HS-5 (cell line): ENCODE data around the gene AP1B1.
"Not testable (repeated sequence)": the region's sequence is repeated elsewhere in the genome, so short reads cannot be mapped to it uniquely, and the experiment has no call there.

Experiments
- DNase-seq: peaks from one replicate; pipeline ENCODE4 v3.0.0-alpha.2; 2012; ENCODE audit warnings: low read depth

The AP1B1 gene

GRCh38 chr22:29386708-29387107, 1.7 kb downstream of the AP1B1 start:
- no peak for DNase-seq

GRCh38 chr22:29385748-29386147, 2.6 kb downstream of the AP1B1 start:
- no peak for DNase-seq

GRCh38 chr22:29385151-29385704, 3.1 kb downstream of the AP1B1 start:
- no peak for DNase-seq

GRCh38 chr22:29383740-29384139, 4.6 kb downstream of the AP1B1 start:
- DNase-seq, result no peak

- DNase-seq, result no peak
These were observed 5.6 kb downstream of the AP1B1 start for GRCh38 chr22:29382580-29383302.

- no peak for DNase-seq
These were observed 7.5 kb downstream of the AP1B1 start for GRCh38 chr22:29380856-29381255.

GRCh38 chr22:29380032-29380781, 8.2 kb downstream of the AP1B1 start:
- DNase-seq, result no peak

GRCh38 chr22:29379258-29379657, 9.1 kb downstream of the AP1B1 start:
- no peak for DNase-seq

- no peak for DNase-seq
These were observed 10.4 kb downstream of the AP1B1 start for GRCh38 chr22:29377979-29378378.

- not testable (repeated sequence) for DNase-seq
These were observed 11.7 kb downstream of the AP1B1 start for GRCh38 chr22:29376705-29377104.

GRCh38 chr22:29375398-29376076, 12.8 kb downstream of the AP1B1 start:
- DNase-seq, result no peak

- DNase-seq, result not testable (repeated sequence)
These were observed 13.6 kb downstream of the AP1B1 start for GRCh38 chr22:29374806-29375205.

- no peak for DNase-seq
These were observed 14.0 kb downstream of the AP1B1 start for GRCh38 chr22:29374401-29374800.

GRCh38 chr22:29370537-29370936, 17.8 kb downstream of the AP1B1 start:
- no peak for DNase-seq

- no peak for DNase-seq
These were observed 18.9 kb downstream of the AP1B1 start for GRCh38 chr22:29369460-29369859.

GRCh38 chr22:29359469-29359868, 28.9 kb downstream of the AP1B1 start:
- no peak for DNase-seq

- not testable (repeated sequence) for DNase-seq
These were observed 31.0 kb downstream of the AP1B1 start for GRCh38 chr22:29357193-29357890.

- DNase-seq, result no peak
These were observed 34.5 kb downstream of the AP1B1 start for GRCh38 chr22:29353860-29354259.

GRCh38 chr22:29353286-29353685, 35.1 kb downstream of the AP1B1 start:
- no peak for DNase-seq

GRCh38 chr22:29352778-29353177, 35.6 kb downstream of the AP1B1 start:
- no peak for DNase-seq

- DNase-seq, result no peak
These were observed 36.5 kb downstream of the AP1B1 start for GRCh38 chr22:29351891-29352290.

GRCh38 chr22:29351042-29351441, 37.3 kb downstream of the AP1B1 start:
- DNase-seq, result no peak
